H1 (cell line): ENCODE data around the gene PARD6B. TPM values are rescaled to one million over a fixed set of nuclear protein-coding genes. Genes with fewer than 3 reads are reported as not detected.

Experiments used
- CTCF ChIA-PET: fragments of 300-600 bp; sonication (Branson Sonifier 250); formaldehyde crosslinking; loops from one replicate; lab custom pipeline; 2021; ENCODE audit not compliant: partially characterized antibody; lab: Charles Lee
- POLR2A ChIA-PET: fragments of 300-600 bp; sonication (Branson Sonifier 250); formaldehyde crosslinking; loops from one replicate; lab custom pipeline; 2021; ENCODE audit warnings: inconsistent platforms; ENCODE audit not compliant: partially characterized antibody; lab: Charles Lee
- DNase-seq, 2 experiments: peaks; one replicate each; pipeline versions ENCODE4 v3.0.0 to v3.0.0-alpha.2; 2010 to 2022; ENCODE audit warnings: low spot score in 2 of 2, low read depth in 1 of 2, mixed read lengths in 1 of 2
- FAIRE-seq: peaks from 2 replicates; lab custom pipeline; 2011; peaks lifted over from hg19 to GRCh38; lab: Jason Lieb, UNC
- H2AFZ ChIP-seq: 2 replicates; pipeline ENCODE4 v1.8.1; 2012; ENCODE audit warnings: low read length, inconsistent platforms
- H2AK5ac ChIP-seq: 2 replicates; pipeline ENCODE4 v1.6.1; 2013; ENCODE audit warnings: low read depth, low read length
- H2BK120ac ChIP-seq: replicated peaks from 2 replicates; pipeline ENCODE3; 2013; ENCODE audit warnings: low read depth, low read length, inconsistent platforms
- H2BK12ac ChIP-seq: 2 replicates; pipeline ENCODE4 v1.6.1; 2013; ENCODE audit warnings: low read depth, low read length
- H2BK15ac ChIP-seq: 2 replicates; pipeline ENCODE4 v1.6.1; 2013; ENCODE audit warnings: low read length
- H2BK20ac ChIP-seq: 2 replicates; pipeline ENCODE4 v1.6.1; 2013; ENCODE audit warnings: low read length
- H2BK5ac ChIP-seq: 2 replicates; pipeline ENCODE4 v1.6.1; 2013; ENCODE audit warnings: low read depth, low read length
- H3K14ac ChIP-seq: 2 replicates; pipeline ENCODE4 v1.6.1; 2013; ENCODE audit warnings: inconsistent platforms; ENCODE audit not compliant: insufficient read length
- H3K18ac ChIP-seq: 2 replicates; pipeline ENCODE4 v1.6.1; 2013; ENCODE audit warnings: low read length; ENCODE audit errors: extremely low read depth
- H3K23ac ChIP-seq: 2 replicates; pipeline ENCODE4 v1.6.1; 2013; ENCODE audit warnings: inconsistent platforms; ENCODE audit not compliant: insufficient read length
- H3K23me2 ChIP-seq: 2 replicates; pipeline ENCODE4 v1.6.1; 2013; ENCODE audit warnings: low read depth, low read length
- H3K27ac ChIP-seq: 2 replicates; pipeline ENCODE4 v1.6.1; 2011; ENCODE audit warnings: low read depth, low read length, inconsistent platforms
- H3K27me3 ChIP-seq, 4 experiments: replicated peaks in 1 of 4; 1 replicate in 1 of 4; 2 replicates in 3 of 4; pipeline versions ENCODE4 v1.6.1 to v1.8.1; 2011 to 2013; ENCODE audit warnings: low read length in 3 of 4, mild to moderate bottlenecking in 3 of 4, inconsistent platforms in 2 of 4, mixed read lengths in 2 of 4, moderate library complexity in 1 of 4; ENCODE audit not compliant: control insufficient read depth in 3 of 4, insufficient read depth in 3 of 4; ENCODE audit errors: extremely low read depth in 1 of 4
- H3K36me3 ChIP-seq, 4 experiments: 2 replicates each; pipeline versions ENCODE4 v1.6.1 to v1.8.1; 2011 to 2013; ENCODE audit warnings: mild to moderate bottlenecking in 4 of 4, low read length in 3 of 4, moderate library complexity in 2 of 4, control low read depth in 1 of 4, inconsistent platforms in 1 of 4; ENCODE audit not compliant: insufficient read depth in 4 of 4, control insufficient read depth in 2 of 4
- H3K4ac ChIP-seq: replicated peaks from 2 replicates; pipeline ENCODE3; 2013; ENCODE audit warnings: low read length, low read depth, mixed read lengths, inconsistent platforms; ENCODE audit not compliant: insufficient read length
- H3K4me1 ChIP-seq, 4 experiments: replicated peaks in 1 of 4; 1 replicate in 1 of 4; 2 replicates in 3 of 4; pipeline versions ENCODE4 v1.6.1 to v1.8.1; 2011 to 2013; ENCODE audit warnings: low read length in 3 of 4, inconsistent platforms in 2 of 4, mixed read lengths in 1 of 4; ENCODE audit not compliant: insufficient read depth in 4 of 4, control insufficient read depth in 3 of 4
- H3K4me2 ChIP-seq, 2 experiments: 2 replicates each; pipeline versions ENCODE4 v1.6.1 to v1.8.1; 2011 to 2013; ENCODE audit warnings: low read depth in 2 of 2, low read length in 2 of 2, control low read depth in 1 of 2, inconsistent platforms in 1 of 2, mild to moderate bottlenecking in 1 of 2; ENCODE audit not compliant: insufficient read depth in 1 of 2
- H3K4me3 ChIP-seq, 4 experiments: fragments of 200-600, 300-600 bp in 1 of 4; sonication (generic), shearing (Covaris generic), sonication (Bioruptor Twin) in 1 of 4; 2 replicates each; pipeline versions ENCODE4 v1.5.1 to v1.8.1; 2011 to 2016; ENCODE audit warnings: low read length in 4 of 4, low read depth in 3 of 4, control low read depth in 2 of 4, inconsistent platforms in 2 of 4, mild to moderate bottlenecking in 2 of 4, mixed read lengths in 1 of 4, moderate library complexity in 1 of 4; ENCODE audit not compliant: insufficient read depth in 2 of 4; ENCODE audit errors: extremely low read depth in 1 of 4
- H3K56ac ChIP-seq: replicated peaks from 2 replicates; pipeline ENCODE3; 2013; ENCODE audit warnings: low read depth, mild to moderate bottlenecking, mixed read lengths, low read length, inconsistent platforms; ENCODE audit not compliant: insufficient read length
- H3K79me1 ChIP-seq: 2 replicates; pipeline ENCODE4 v1.6.1; 2013; ENCODE audit warnings: low read depth, low read length, control low read depth
- H3K79me2 ChIP-seq, 2 experiments: 2 replicates each; pipeline versions ENCODE4 v1.6.1 to v1.8.1; 2012 to 2013; ENCODE audit warnings: low read length in 2 of 2, mild to moderate bottlenecking in 2 of 2, inconsistent platforms in 1 of 2; ENCODE audit not compliant: insufficient read depth in 2 of 2, control insufficient read depth in 1 of 2
- H3K9ac ChIP-seq, 4 experiments: replicated peaks in 1 of 4; 1 replicate in 1 of 4; 2 replicates in 3 of 4; pipeline versions ENCODE4 v1.6.1 to v1.8.1; 2011 to 2013; ENCODE audit warnings: low read depth in 3 of 4, low read length in 3 of 4, control low read depth in 2 of 4, mild to moderate bottlenecking in 2 of 4, moderate library complexity in 2 of 4, inconsistent platforms in 1 of 4; ENCODE audit errors: extremely low read depth in 1 of 4
- H3K9me3 ChIP-seq, 2 experiments: 2 replicates each; pipeline versions ENCODE4 v1.6.1 to v1.8.1; 2012 to 2013; ENCODE audit warnings: mild to moderate bottlenecking in 2 of 2, moderate library complexity in 2 of 2, control low read depth in 1 of 2, inconsistent platforms in 1 of 2, low read depth in 1 of 2, low read length in 1 of 2, mixed read lengths in 1 of 2; ENCODE audit not compliant: insufficient read depth in 2 of 2
- H4K20me1 ChIP-seq, 2 experiments: replicated peaks in 1 of 2; 2 replicates each; pipeline versions ENCODE3 to v1.8.1; 2011 to 2013; ENCODE audit warnings: inconsistent platforms in 2 of 2, low read length in 2 of 2, mild to moderate bottlenecking in 1 of 2; ENCODE audit not compliant: insufficient read depth in 2 of 2, control insufficient read depth in 1 of 2
- H4K5ac ChIP-seq: 2 replicates; pipeline ENCODE4 v1.6.1; 2013; ENCODE audit warnings: low read length, low read depth, mixed read lengths, inconsistent platforms; ENCODE audit not compliant: insufficient read length
- H4K8ac ChIP-seq: 2 replicates; pipeline ENCODE4 v1.8.0; 2013; ENCODE audit warnings: mild to moderate bottlenecking, moderate library complexity, low read length, inconsistent platforms; ENCODE audit not compliant: insufficient read depth; ENCODE audit errors: extremely low read depth
- H4K91ac ChIP-seq: replicated peaks from 2 replicates; pipeline ENCODE3; 2013; ENCODE audit warnings: low read length, mixed read lengths, inconsistent platforms; ENCODE audit not compliant: insufficient read length
- EGR1 ChIP-seq: IDR thresholded peaks from 2 replicates; pipeline ENCODE4 v1.6.1; 2011; ENCODE audit warnings: low read depth, low read length, borderline replicate concordance
- KDM5A ChIP-seq: fragments of 200-600 bp; IDR thresholded peaks from 2 replicates; pipeline ENCODE4 v1.7.1; 2012; ENCODE audit warnings: mild to moderate bottlenecking, low read length, inconsistent platforms, mixed read lengths
- TAF1 ChIP-seq: IDR thresholded peaks from 2 replicates; pipeline ENCODE4 v1.6.1; 2011; ENCODE audit warnings: mild to moderate bottlenecking, low read depth, low read length
- WGBS, 2 experiments: shearing (Covaris generic) in 1 of 2; methylation state at CpG; one replicate each; pipeline versions ENCODE4 v1.1.6 to v1.1.7; 2013 to 2015; ENCODE audit warnings: low lambda C conversion rate in 2 of 2, mixed read lengths in 2 of 2, inconsistent platforms in 1 of 2, low coverage in 1 of 2, missing lambda C conversion rate in 1 of 2; ENCODE audit not compliant: insufficient replicate concordance in 2 of 2, insufficient coverage in 1 of 2, insufficient read length in 1 of 2; ENCODE audit errors: extremely low coverage in 1 of 2, missing lambda C conversion rate in 1 of 2; 5-methylcytosine and 5-hydroxymethylcytosine counted together
- polyA plus RNA-seq, 7 experiments: library from polyadenylated mRNA; depleted of rRNA in 3 of 7; stranded (reverse) in 5 of 7; unstranded in 2 of 7; fragments of >200 nt in 5 of 7; fragments of 200-250 nt in 2 of 7; gene quantifications; 1 replicate in 5 of 7; 2 replicates in 1 of 7; 4 replicates in 1 of 7; pipeline versions ENCODE4 v1.2.1 to v1.2.3, GENCODE V29; 2011 to 2013; ENCODE audit warnings: missing spikeins in 2 of 7, mixed read lengths in 2 of 7
- total RNA-seq: library from RNA; stranded (reverse); fragmentation: NEBNext Ultra II Directional; extraction: Animal tissue kit (Norgen Biotek cat#: 25700); gene quantifications from 2 replicates; pipeline ENCODE4 v1.2.1, GENCODE V29; 2021

PARD6B gene
- total and polyA plus RNA-seq, 2 of the 8 experiments (the other 6 are each of a cell fraction or from before 2014, with no cell fraction given): 5.2 to 34.1 TPM

- Histone ChIP-seq H3K79me2 (no peaks in the 10 kb centered on the region; a peak in 1 of 4 replicates), H2BK20ac (peak overlapping the region; percentile 90; the same call in 1 of the 2 replicates), H3K56ac (no peak overlapping the region), H2AK5ac (no peak overlapping the region), H3K4me1 (peaks cover 16 to 24% (median 18%) of the 10 kb centered on the region in 4 experiments), H3K18ac (no peak overlapping the region; the same call in 1 of the 2 replicates), H3K23me2 (peaks cover 19% of the 10 kb centered on the region), H3K4me3 (no peak overlapping the region), H3K23ac (no peak overlapping the region), H3K27me3 (0 out of 7 replicates have a peak, but pooled peaks cover 0 to 2% (median 0%) of the 10 kb centered on the region in 4 experiments), H3K4me2 (no peak overlapping the region; a peak in 1 of 4 replicates), H3K79me1 (no peaks in the 10 kb centered on the region; the same call in 1 of the 2 replicates), H3K9me3 (no peaks in the 10 kb centered on the region), H4K91ac (no peak overlapping the region), H3K14ac (no peak overlapping the region), H4K8ac (no peak overlapping the region), H4K5ac (no peak overlapping the region), H3K27ac (no peak overlapping the region), H4K20me1 (no peaks in the 10 kb centered on the region), H2BK12ac (no peak overlapping the region), H3K9ac (no peak overlapping the region), H2BK15ac (peak overlapping the region; percentile 55; the same call in 1 of the 2 replicates), H3K4ac (no peak overlapping the region), H3K36me3 (no peaks in the 10 kb centered on the region), H2BK120ac (no peak overlapping the region), H2BK5ac (no peak overlapping the region), H2AFZ (0 out of 2 replicates have a peak overlapping the region, but pooled peaks have one; percentile 6)
- DNase-seq: no peak
- ChIA-PET CTCF (interaction anchor here (0.7 to 2.2 kb wide), 6 partner anchors 16 to 100 kb away, joined by 3 to 9 read pairs (median 4); no protein-coding TSS in a partner anchor), POLR2A (no interaction called here)
- no peak for FAIRE-seq
- 83% methylated on average over 1 of the region's 1 CpG; no CpG with 5 or more reads in 1 of the 2 experiments for WGBS, 2 experiments
- TF ChIP-seq TAF1 (no peak), KDM5A (no peak), EGR1 (no peak)
These were observed 38.4 kb upstream of the PARD6B start for GRCh38 chr20:50693001-50693400.
